CD4-positive, alpha-beta T cell (primary cell): ENCODE data around the gene PDZRN4. TPM values are rescaled to one million over a fixed set of nuclear protein-coding genes. Genes with fewer than 3 reads are reported as not detected.
"Not testable (repeated sequence)": the region's sequence is repeated elsewhere in the genome, so short reads cannot be mapped to it uniquely, and the experiment has no call there.

Experiments
- ATAC-seq: fragments of 200-7000 bp; cut with Tn5 transposase; one replicate; pipeline ENCODE4 v1.10.0; 2022; ENCODE audit warnings: mild to moderate bottlenecking; ENCODE audit not compliant: poor library complexity
- CTCF ChIA-PET: fragments of 350-600 bp; sonication (Branson Sonifier 250); formaldehyde crosslinking; loops from one replicate; lab custom pipeline; 2021; ENCODE audit warnings: antibody characterized with exemption, inconsistent platforms; lab: Charles Lee
- POLR2A ChIA-PET: fragments of 350-600 bp; sonication (Branson Sonifier 250); formaldehyde crosslinking; loops from one replicate; lab custom pipeline; 2021; ENCODE audit warnings: antibody characterized with exemption, inconsistent platforms; lab: Charles Lee
- DNase-seq, 14 experiments: peaks; one replicate each; pipeline ENCODE4 v3.0.0-alpha.2; 2013 to 2020; ENCODE audit warnings: mixed read lengths in 2 of 14
- H3K27ac ChIP-seq, 2 donors: one replicate each; pipeline versions ENCODE4 v1.5.1 to v1.7.0; 2013; ENCODE audit warnings: low read length in 2 of 2, low read depth in 1 of 2, mild to moderate bottlenecking in 1 of 2
- H3K27me3 ChIP-seq, 2 experiments: 1 replicate in 1 of 2; 2 replicates in 1 of 2; pipeline versions ENCODE4 v1.6.1 to v1.7.0; 2013; ENCODE audit warnings: low read length in 2 of 2, control low read depth in 1 of 2, mild to moderate bottlenecking in 1 of 2, moderate library complexity in 1 of 2; ENCODE audit not compliant: insufficient read depth in 2 of 2, control insufficient read depth in 1 of 2
- H3K36me3 ChIP-seq: one replicate; pipeline ENCODE4 v1.6.1; 2013; ENCODE audit warnings: low read length, control low read depth; ENCODE audit not compliant: insufficient read depth
- H3K4me1 ChIP-seq: one replicate; pipeline ENCODE4 v1.6.1; 2013; ENCODE audit warnings: low read length, control low read depth; ENCODE audit not compliant: insufficient read depth
- H3K4me3 ChIP-seq: one replicate; pipeline ENCODE4 v1.5.1; 2013; ENCODE audit warnings: mild to moderate bottlenecking, low read length, moderate library complexity
- H3K9me3 ChIP-seq, 2 experiments: 1 replicate in 1 of 2; 2 replicates in 1 of 2; pipeline versions ENCODE4 v1.6.1 to v1.7.0; 2013; ENCODE audit warnings: low read length in 2 of 2, mild to moderate bottlenecking in 2 of 2, control low read depth in 1 of 2, moderate library complexity in 1 of 2; ENCODE audit not compliant: control insufficient read depth in 1 of 2, insufficient read depth in 1 of 2
- H3K27ac Mint-ChIP-seq: one replicate; pipeline ENCODE4 v1.8.0; 2020; ENCODE audit warnings: mixed read lengths
- H3K27me3 Mint-ChIP-seq: one replicate; pipeline ENCODE4 v1.8.0; 2021; ENCODE audit warnings: mixed read lengths
- H3K36me3 Mint-ChIP-seq: one replicate; pipeline ENCODE4 v1.8.0; 2021; ENCODE audit warnings: low read depth, mixed read lengths
- H3K4me1 Mint-ChIP-seq: one replicate; pipeline ENCODE4 v1.8.0; 2021; ENCODE audit warnings: low read depth, mixed read lengths
- H3K4me3 Mint-ChIP-seq: one replicate; pipeline ENCODE4 v1.8.0; 2020; ENCODE audit warnings: mild to moderate bottlenecking, mixed read lengths
- H3K9me3 Mint-ChIP-seq: one replicate; pipeline ENCODE4 v1.8.0; 2020; ENCODE audit warnings: mixed read lengths
- CTCF ChIP-seq: fragments of 200-600 bp; IDR thresholded peaks from one replicate; pipeline ENCODE4 v1.8.0; 2022; ENCODE audit warnings: antibody characterized with exemption, mild to moderate bottlenecking
- intact Hi-C, 2 experiments: fragments of 100-400 bp; cut with DNase I in 1 of 2; cut with micrococcal nuclease in 1 of 2; formaldehyde crosslinking; loops; one replicate each; pipeline versions ENCODE4 v1.15.1 to v1.9.0; 2023 to 2025; cut with DNase I, micrococcal nuclease
- total RNA-seq, 174 experiments: library from RNA in 2 of 174; stranded (reverse) in 2 of 174; gene quantifications; one replicate each; pipeline ENCODE4 v1.2.3 and lab custom pipeline; 2021 to 2026

Gene PDZRN4
- total RNA-seq, 2 experiments from 2014 or later: not detected

GRCh38 chr12:41612892-41613557 lies 424.9 kb downstream of the PDZRN4 start:
- POLR2A ChIA-PET: no interaction called here
- TF ChIP-seq CTCF: no peak
- CTCF ChIA-PET: no interaction called here
- H3K9me3 ChIP-seq: no peaks in the 10 kb centered on the region
- intact Hi-C loops: no loop called here
- H3K4me1 Mint-ChIP-seq: no peaks in the 10 kb centered on the region
- no peak for DNase-seq
- no peak overlapping the region for H3K4me3 Mint-ChIP-seq
- H3K4me3 ChIP-seq: no peak overlapping the region
- no peak overlapping the region for H3K27ac Mint-ChIP-seq
- H3K36me3 Mint-ChIP-seq: no peaks in the 10 kb centered on the region
- no peak overlapping the region for H3K27ac ChIP-seq
- H3K27me3 ChIP-seq: no peaks in the 10 kb centered on the region
- H3K36me3 ChIP-seq: no peaks in the 10 kb centered on the region
- H3K27me3 Mint-ChIP-seq: no peaks in the 10 kb centered on the region
- ATAC-seq: no peak
- H3K4me1 ChIP-seq: no peaks in the 10 kb centered on the region
- H3K9me3 Mint-ChIP-seq: peaks cover 5% of the 10 kb centered on the region

GRCh38 chr12:41615174-41615573 lies 427.1 kb downstream of the PDZRN4 start:
- H3K27ac Mint-ChIP-seq, H3K27me3 Mint-ChIP-seq, DNase-seq, H3K36me3 ChIP-seq, H3K4me3 Mint-ChIP-seq, ATAC-seq, H3K9me3 Mint-ChIP-seq, H3K4me1 Mint-ChIP-seq, intact Hi-C loops, H3K4me3 ChIP-seq, POLR2A ChIA-PET, H3K36me3 Mint-ChIP-seq, CTCF ChIA-PET, H3K27me3 ChIP-seq, H3K9me3 ChIP-seq, H3K27ac ChIP-seq, H3K4me1 ChIP-seq: not testable (repeated sequence)

- Histone ChIP-seq H3K36me3 (no peaks in the 10 kb centered on the region), H3K4me3 (no peak overlapping the region), H3K4me1 (no peaks in the 10 kb centered on the region), H3K27me3 (no peaks in the 10 kb centered on the region), H3K9me3 (no peaks in the 10 kb centered on the region), H3K27ac (no peak overlapping the region)
- H3K4me3 Mint-ChIP-seq: no peak overlapping the region
- ATAC-seq (no peak), DNase-seq (no peak)
- peaks cover 7% of the 10 kb centered on the region for H3K27me3 Mint-ChIP-seq
- H3K36me3 Mint-ChIP-seq: no peaks in the 10 kb centered on the region
- peaks cover 2% of the 10 kb centered on the region for H3K9me3 Mint-ChIP-seq
- CTCF ChIA-PET: no interaction called here
- intact Hi-C loops: no loop called here
- H3K4me1 Mint-ChIP-seq: no peaks in the 10 kb centered on the region
- H3K27ac Mint-ChIP-seq: no peak overlapping the region
- POLR2A ChIA-PET: no interaction called here
- TF ChIP-seq CTCF: no peak
These were observed 431.6 kb downstream of the PDZRN4 start for GRCh38 chr12:41619705-41620104.

GRCh38 chr12:41621291-41621690 lies 433.2 kb downstream of the PDZRN4 start:
- H3K27ac ChIP-seq: no peak overlapping the region
- H3K4me1 ChIP-seq: no peaks in the 10 kb centered on the region
- H3K4me1 Mint-ChIP-seq: no peaks in the 10 kb centered on the region
- intact Hi-C loops: no loop called here
- POLR2A ChIA-PET: no interaction called here
- H3K9me3 Mint-ChIP-seq: no peaks in the 10 kb centered on the region
- ATAC-seq (no peak), DNase-seq (no peak)
- H3K36me3 Mint-ChIP-seq: no peaks in the 10 kb centered on the region
- CTCF ChIA-PET: no interaction called here
- H3K36me3 ChIP-seq: no peaks in the 10 kb centered on the region
- H3K4me3 Mint-ChIP-seq: no peak overlapping the region
- no peak overlapping the region for H3K27ac Mint-ChIP-seq
- H3K27me3 Mint-ChIP-seq: peaks cover 7% of the 10 kb centered on the region
- H3K4me3 ChIP-seq: no peak overlapping the region
- H3K9me3 ChIP-seq: no peaks in the 10 kb centered on the region
- TF ChIP-seq CTCF: no peak
- no peaks in the 10 kb centered on the region for H3K27me3 ChIP-seq
